HG02642 (cell line): ENCODE measurements around the gene GLI3.
A peak's percentile ranks its signal among the peaks of the same experiment; 100 is the strongest.

ENCODE experiments used
- ATAC-seq: cut with Tn5 transposase; IDR thresholded peaks from one replicate; pipeline ENCODE4 v1.9.1; 2021; ENCODE audit warnings: mild to moderate bottlenecking; ENCODE audit not compliant: unreplicated experiment, poor library complexity

GLI3 gene

GRCh38 chr7:42237811-42238541 is 967 bp upstream of the GLI3 start:
- ATAC-seq, result peak; percentile 5

DNA sequence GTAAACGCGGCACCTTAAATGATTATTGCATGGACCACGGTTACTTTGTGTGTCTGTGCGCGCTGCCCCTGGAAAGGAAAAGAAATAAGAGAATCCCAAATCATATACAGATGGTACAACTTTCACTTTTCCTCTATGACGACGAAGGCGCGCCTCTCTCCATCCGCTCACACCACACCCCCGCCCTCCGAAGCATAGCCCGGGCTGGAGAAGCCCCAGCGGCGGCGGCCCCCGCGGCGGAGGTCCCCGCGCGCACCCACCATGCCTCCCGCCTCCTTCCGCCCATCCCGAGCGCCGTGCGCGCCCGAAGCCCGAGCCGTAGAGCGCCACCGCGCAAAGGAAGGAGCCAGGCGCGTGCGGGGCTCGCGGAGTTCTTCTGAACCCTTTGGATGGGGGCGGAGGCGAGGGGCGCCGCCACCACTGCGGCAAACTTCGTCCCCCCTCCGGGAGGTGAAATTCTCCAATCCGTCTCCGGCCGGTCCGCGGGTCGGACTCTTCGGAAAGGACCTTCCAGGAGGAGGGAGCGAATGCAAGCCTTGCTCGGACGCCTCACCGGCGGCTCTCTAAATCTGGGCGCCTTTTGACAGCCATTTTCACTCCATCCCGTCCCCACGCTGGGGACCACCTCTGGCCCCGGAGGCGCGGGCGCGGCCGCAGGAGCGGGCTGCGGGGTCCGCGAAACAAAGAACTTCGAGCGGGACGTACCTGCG is 588 bp downstream of the GLI3 start:
- peak; percentile 26 for ATAC-seq

- ATAC-seq, result no peak
Observed at GRCh38 chr7:42235741-42236161, 1.3 kb downstream of the GLI3 start.

DNA sequence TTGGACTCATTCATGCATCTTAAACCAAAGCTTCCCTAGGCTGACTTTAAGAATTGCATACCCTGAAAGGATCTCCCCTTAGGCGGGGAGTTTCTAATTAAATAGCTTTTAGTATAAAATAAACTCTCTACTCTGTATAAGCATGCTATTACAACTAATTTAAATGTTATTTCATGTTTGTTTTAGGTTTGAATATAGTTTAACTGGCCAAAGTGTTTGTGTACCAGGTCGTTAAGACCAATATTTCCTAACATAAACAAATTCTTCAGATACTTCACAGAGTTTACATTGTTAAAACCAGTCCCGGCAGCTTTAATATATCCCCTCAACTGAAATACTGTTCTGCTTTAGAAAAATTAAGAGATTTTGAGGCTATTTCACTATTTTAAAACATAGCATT is 2.3 kb downstream of the GLI3 start:
- ATAC-seq, result no peak

DNA sequence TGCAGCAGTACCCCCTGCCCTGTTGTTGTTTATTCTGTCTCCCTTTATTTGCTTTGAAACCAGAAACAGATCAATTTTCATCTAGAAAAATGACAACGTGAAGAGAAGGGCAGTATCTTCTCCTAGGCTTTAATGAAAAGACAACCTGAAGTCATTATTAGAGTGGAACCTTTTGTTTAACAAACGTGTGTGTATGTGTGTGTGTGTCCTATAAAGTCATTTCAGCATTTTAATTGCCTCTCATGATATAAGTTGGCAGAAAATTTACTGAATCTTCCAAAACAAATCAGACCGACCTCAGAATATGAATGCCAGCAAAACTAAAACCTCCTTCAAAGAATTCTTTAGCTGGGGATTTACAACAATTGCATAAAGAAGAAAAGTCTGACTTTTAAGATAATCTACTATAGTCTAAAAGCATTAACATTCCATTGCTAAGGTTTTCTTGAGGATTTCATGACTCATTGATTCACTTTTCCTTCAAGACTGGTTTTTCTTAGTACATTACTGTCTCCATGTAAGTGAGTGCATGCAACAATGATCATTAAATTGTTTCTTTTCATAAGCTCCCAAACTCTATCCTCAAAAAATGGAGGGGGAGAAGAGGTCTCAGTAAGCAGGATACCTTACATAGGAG is 3.2 kb downstream of the GLI3 start:
- no peak for ATAC-seq

- no peak for ATAC-seq
Observed at GRCh38 chr7:42233171-42233570, 3.8 kb downstream of the GLI3 start.

GRCh38 chr7:42232275-42232674 is 4.7 kb downstream of the GLI3 start:
- ATAC-seq, result no peak

- ATAC-seq, result no peak
Observed at GRCh38 chr7:42231043-42231787, 5.8 kb downstream of the GLI3 start.

GRCh38 chr7:42227936-42228591 is 8.9 kb downstream of the GLI3 start:
- peak; percentile 48 for ATAC-seq

DNA sequence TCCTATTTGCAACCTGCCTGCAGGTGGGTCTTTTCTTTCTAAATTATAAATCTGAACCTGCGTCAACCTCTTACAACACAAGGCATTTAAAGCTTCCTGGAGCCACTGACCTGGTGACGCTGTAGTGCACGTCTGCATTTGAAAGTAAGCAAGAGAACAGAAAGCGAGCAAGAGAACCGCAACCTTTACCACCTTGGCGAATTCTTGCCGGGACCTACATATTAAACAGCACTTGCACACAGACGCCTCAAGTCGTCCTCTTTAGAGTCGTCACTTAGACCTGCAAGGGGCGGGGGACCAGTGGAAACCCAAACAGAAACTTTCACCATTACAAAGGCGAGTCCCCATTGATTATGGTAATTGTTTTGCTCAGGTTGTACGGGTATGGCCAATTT is 9.5 kb downstream of the GLI3 start:
- ATAC-seq, result peak; percentile 84

GRCh38 chr7:42227021-42227420 is 10.0 kb downstream of the GLI3 start:
- no peak for ATAC-seq

DNA sequence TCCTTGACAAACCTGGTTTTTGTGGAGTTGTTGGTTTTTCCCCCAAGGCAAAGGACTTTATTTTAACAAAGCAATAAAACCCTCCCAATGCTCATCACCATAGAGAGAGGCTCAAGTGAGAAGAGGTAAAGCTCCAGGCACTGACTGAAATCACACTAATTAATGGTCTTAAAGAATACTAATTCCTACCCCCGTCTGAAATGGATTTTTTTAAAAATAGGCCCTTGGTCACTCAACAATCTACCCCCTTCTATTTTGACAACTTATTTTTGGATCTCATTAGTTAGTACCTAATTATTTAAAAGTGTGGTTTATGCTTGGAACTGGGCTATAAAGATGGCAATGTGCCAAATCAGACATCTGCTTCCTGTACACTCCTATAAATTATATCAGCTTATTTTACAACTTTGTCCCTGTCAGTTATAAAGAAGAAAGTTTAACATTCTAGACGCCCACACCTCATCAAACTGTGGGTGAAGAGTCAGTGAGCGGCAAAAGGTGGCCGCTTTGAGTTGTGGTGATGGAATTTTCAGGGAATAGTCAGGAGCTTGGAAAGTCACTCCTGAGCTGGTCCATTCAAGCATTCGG is 10.6 kb downstream of the GLI3 start:
- no peak for ATAC-seq

GRCh38 chr7:42224391-42225003 is 12.5 kb downstream of the GLI3 start:
- no peak for ATAC-seq

GRCh38 chr7:42222891-42223290 is 14.1 kb downstream of the GLI3 start:
- ATAC-seq, result no peak

DNA sequence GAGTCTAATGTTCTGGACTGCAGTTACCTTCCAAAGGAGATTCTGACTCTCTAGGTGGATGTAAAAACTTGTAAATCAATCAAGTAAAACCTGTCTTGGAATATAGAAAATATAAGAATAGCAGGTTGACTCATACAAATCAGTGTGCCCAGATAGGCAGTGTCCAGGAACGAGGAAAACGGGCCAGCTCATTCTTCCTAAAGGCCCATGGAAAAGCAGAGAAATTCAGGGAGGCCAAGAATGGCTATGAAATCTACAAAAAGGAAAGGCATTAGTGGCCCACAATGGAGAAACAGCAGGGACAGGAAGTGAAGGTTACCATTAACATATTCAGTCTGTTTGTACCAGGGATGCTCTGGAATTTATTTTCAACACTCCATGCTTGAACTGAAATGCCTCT is 14.9 kb downstream of the GLI3 start:
- no peak for ATAC-seq

DNA sequence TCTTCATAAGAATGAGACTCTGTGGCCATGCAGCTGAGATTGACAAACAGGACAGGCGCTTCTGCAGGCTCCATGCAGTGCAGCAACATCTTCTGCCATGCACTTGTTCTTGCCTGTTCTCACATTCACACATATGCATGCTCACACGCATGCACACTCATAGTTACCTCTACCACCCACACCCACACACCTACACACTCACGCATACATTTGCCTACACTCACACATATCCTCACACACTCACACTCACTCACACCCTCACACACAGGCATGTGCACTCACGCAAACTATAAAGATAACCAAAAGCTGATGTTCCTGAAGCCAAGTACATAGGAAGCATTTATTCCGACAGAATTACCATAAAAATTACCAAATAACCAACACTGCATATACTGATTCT is 15.7 kb downstream of the GLI3 start:
- ATAC-seq, result no peak

DNA sequence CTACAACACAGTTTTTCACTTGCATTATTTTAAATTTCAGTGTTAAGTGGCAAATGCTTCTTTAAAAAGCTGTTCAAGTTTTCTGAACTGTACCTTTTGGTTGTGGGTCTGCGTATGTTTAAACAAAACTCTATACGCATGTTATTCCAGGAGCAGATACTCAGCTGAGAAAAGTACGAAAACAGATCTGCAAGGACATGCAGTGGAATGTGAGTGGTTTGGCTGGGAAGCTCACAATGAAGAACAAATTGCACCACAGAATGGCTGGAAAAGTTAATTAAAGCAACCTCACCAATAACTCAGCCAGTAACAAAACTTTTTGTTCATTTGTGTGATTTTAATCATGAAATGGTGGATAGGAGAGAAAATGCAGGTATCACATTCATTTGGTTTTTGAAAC is 17.6 kb downstream of the GLI3 start:
- no peak for ATAC-seq

- ATAC-seq, result no peak
Observed at GRCh38 chr7:42218248-42218647, 18.8 kb downstream of the GLI3 start.

DNA sequence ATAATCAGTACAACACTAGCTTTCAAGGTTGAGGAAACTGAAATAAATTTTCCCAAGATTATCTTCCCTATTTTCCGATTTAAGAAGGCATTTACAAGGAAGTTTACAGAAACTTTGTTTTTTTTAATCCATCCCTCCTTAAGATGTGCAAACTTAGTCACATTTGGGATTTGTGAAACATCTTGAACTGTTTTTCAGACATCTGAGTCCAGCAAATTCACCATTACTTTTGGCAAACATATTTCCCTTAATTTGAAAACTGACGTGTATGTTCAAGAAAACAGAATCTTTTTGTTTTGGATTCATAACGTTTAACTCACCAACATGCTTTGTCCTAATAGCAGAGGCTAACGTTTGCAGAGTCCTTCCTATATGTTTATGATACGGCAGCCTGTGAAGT is 19.5 kb downstream of the GLI3 start:
- no peak for ATAC-seq

DNA sequence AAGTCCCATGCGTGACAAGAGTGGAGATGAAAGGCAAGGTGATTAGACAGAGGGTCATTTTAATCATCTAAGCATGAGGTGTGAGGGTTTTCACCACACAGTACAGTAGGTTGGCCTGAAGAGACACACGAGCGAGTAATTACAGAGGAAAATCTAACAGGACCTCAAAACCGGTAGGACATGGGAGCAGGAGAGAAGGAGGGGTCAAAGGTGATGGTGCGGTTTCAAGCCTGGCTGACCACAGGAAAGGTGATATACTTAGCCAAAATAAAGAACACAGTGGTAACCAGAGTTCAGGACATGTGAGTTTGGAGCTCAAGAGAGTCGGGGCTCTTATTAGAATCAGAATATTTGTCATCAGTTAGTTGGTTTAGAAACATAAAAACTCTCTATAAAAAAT is 20.0 kb downstream of the GLI3 start:
- no peak for ATAC-seq
